Measurements from ENCODE around the gene RAB40B.

The RAB40B gene

GRCh38 chr17:82699551-82699950 is 1.1 kb upstream of the RAB40B start:
- Histone ChIP-seq H3K79me1 (ENCODE audit: low read length) (no peaks in the 10 kb centered on the region), H2AK5ac (ENCODE audit: low read length) (no peak overlapping the region), H3K4me3 (ENCODE audit: low read length) (no peak overlapping the region), H3K56ac (ENCODE audit: low read length) (no peak overlapping the region), H4K5ac (ENCODE audit: low read length) (no peak overlapping the region), H3K4ac (ENCODE audit: low read depth, low read length) (no peak overlapping the region), H3K4me2 (ENCODE audit: low read length) (no peak overlapping the region), H4K8ac (ENCODE audit: low read depth, low read length) (no peak overlapping the region), H2BK120ac (ENCODE audit: low read depth, low read length) (no peak overlapping the region), H3K27me3 (ENCODE audit: insufficient read depth, low read length, poor library complexity) (peaks cover 16% of the 10 kb centered on the region), H3K4me1 (ENCODE audit: control insufficient read depth, low read depth, low read length) (no peaks in the 10 kb centered on the region), H3K23ac (ENCODE audit: low read length) (no peak overlapping the region), H3K27ac (ENCODE audit: low read depth, low read length) (no peak overlapping the region), H3K36me3 (ENCODE audit: control insufficient read depth, insufficient read depth, low read length) (no peaks in the 10 kb centered on the region), H2BK15ac (replicated peaks; ENCODE audit: low read depth) (no peak overlapping the region), H2BK5ac (ENCODE audit: low read length) (no peak overlapping the region), H3K9ac (ENCODE audit: low read length) (no peak overlapping the region), H3K79me2 (ENCODE audit: control insufficient read depth, insufficient read depth, low read length) (no peaks in the 10 kb centered on the region), H3K18ac (ENCODE audit: low read length) (no peak overlapping the region)
- DNase-seq, result no peak
- no CpG with 5 or more reads among the region's 13 CpGs for WGBS (ENCODE audit: extremely low coverage, insufficient coverage, low lambda C conversion rate)

- peak overlapping the region; percentile 42 for H3K4me3 ChIP-seq (ENCODE audit: low read length)
- no peak for DNase-seq
- no CpG with 5 or more reads among the region's 45 CpGs for WGBS (ENCODE audit: extremely low coverage, insufficient coverage, low lambda C conversion rate)
- no peak overlapping the region for H3K18ac ChIP-seq (ENCODE audit: low read length)
- no peaks in the 10 kb centered on the region for H3K79me2 ChIP-seq (ENCODE audit: control insufficient read depth, insufficient read depth, low read length)
- H2BK15ac ChIP-seq (replicated peaks; ENCODE audit: low read depth), result no peak overlapping the region
- no peaks in the 10 kb centered on the region for H3K79me1 ChIP-seq (ENCODE audit: low read length)
- no peak overlapping the region for H4K8ac ChIP-seq (ENCODE audit: low read depth, low read length)
- no peaks in the 10 kb centered on the region for H3K4me1 ChIP-seq (ENCODE audit: control insufficient read depth, low read depth, low read length)
- H3K9ac ChIP-seq (ENCODE audit: low read length), result no peak overlapping the region
- H3K36me3 ChIP-seq (ENCODE audit: control insufficient read depth, insufficient read depth, low read length), result no peaks in the 10 kb centered on the region
- H3K56ac ChIP-seq (ENCODE audit: low read length), result no peak overlapping the region
- no peak overlapping the region for H3K27ac ChIP-seq (ENCODE audit: low read depth, low read length)
- H3K27me3 ChIP-seq (ENCODE audit: insufficient read depth, low read length, poor library complexity), result peaks cover 16% of the 10 kb centered on the region
- H2AK5ac ChIP-seq (ENCODE audit: low read length), result no peak overlapping the region
- H4K5ac ChIP-seq (ENCODE audit: low read length), result no peak overlapping the region
- H2BK120ac ChIP-seq (ENCODE audit: low read depth, low read length), result no peak overlapping the region
- no peak overlapping the region for H3K23ac ChIP-seq (ENCODE audit: low read length)
- H3K4me2 ChIP-seq (ENCODE audit: low read length), result peak overlapping the region; percentile 74
- no peak overlapping the region for H3K4ac ChIP-seq (ENCODE audit: low read depth, low read length)
- H2BK5ac ChIP-seq (ENCODE audit: low read length), result no peak overlapping the region
Observed at GRCh38 chr17:82698974-82699442, 510 bp upstream of the RAB40B start.

GRCh38 chr17:82697808-82698064 is 762 bp downstream of the RAB40B start:
- H3K4ac ChIP-seq (ENCODE audit: low read depth, low read length), result no peak overlapping the region
- H3K36me3 ChIP-seq (ENCODE audit: control insufficient read depth, insufficient read depth, low read length), result no peaks in the 10 kb centered on the region
- no peak for DNase-seq
- no peak overlapping the region for H3K18ac ChIP-seq (ENCODE audit: low read length)
- H3K4me1 ChIP-seq (ENCODE audit: control insufficient read depth, low read depth, low read length), result no peaks in the 10 kb centered on the region
- H3K27me3 ChIP-seq (ENCODE audit: insufficient read depth, low read length, poor library complexity), result peaks cover 16% of the 10 kb centered on the region
- WGBS (ENCODE audit: extremely low coverage, insufficient coverage, low lambda C conversion rate), result no CpG with 5 or more reads among the region's 32 CpGs
- H2BK120ac ChIP-seq (ENCODE audit: low read depth, low read length), result no peak overlapping the region
- no peak overlapping the region for H4K8ac ChIP-seq (ENCODE audit: low read depth, low read length)
- no peak overlapping the region for H3K4me3 ChIP-seq (ENCODE audit: low read length)
- no peak overlapping the region for H2BK15ac ChIP-seq (replicated peaks; ENCODE audit: low read depth)
- H3K4me2 ChIP-seq (ENCODE audit: low read length), result peak overlapping the region; percentile 11
- no peak overlapping the region for H4K5ac ChIP-seq (ENCODE audit: low read length)
- no peak overlapping the region for H2AK5ac ChIP-seq (ENCODE audit: low read length)
- H3K9ac ChIP-seq (ENCODE audit: low read length), result no peak overlapping the region
- H3K23ac ChIP-seq (ENCODE audit: low read length), result no peak overlapping the region
- no peak overlapping the region for H3K56ac ChIP-seq (ENCODE audit: low read length)
- H3K79me2 ChIP-seq (ENCODE audit: control insufficient read depth, insufficient read depth, low read length), result no peaks in the 10 kb centered on the region
- no peaks in the 10 kb centered on the region for H3K79me1 ChIP-seq (ENCODE audit: low read length)
- no peak overlapping the region for H2BK5ac ChIP-seq (ENCODE audit: low read length)
- no peak overlapping the region for H3K27ac ChIP-seq (ENCODE audit: low read depth, low read length)

GRCh38 chr17:82696916-82697807 is 1.3 kb downstream of the RAB40B start:
- Histone ChIP-seq H3K18ac (ENCODE audit: low read length) (no peak overlapping the region), H3K27ac (ENCODE audit: low read depth, low read length) (no peak overlapping the region), H3K56ac (ENCODE audit: low read length) (no peak overlapping the region), H2AK5ac (ENCODE audit: low read length) (no peak overlapping the region), H4K8ac (ENCODE audit: low read depth, low read length) (no peak overlapping the region), H4K5ac (ENCODE audit: low read length) (no peak overlapping the region), H3K4me3 (ENCODE audit: low read length) (no peak overlapping the region), H3K4me1 (ENCODE audit: control insufficient read depth, low read depth, low read length) (no peaks in the 10 kb centered on the region), H3K4me2 (ENCODE audit: low read length) (peak overlapping the region; percentile 11), H3K4ac (ENCODE audit: low read depth, low read length) (no peak overlapping the region), H3K9ac (ENCODE audit: low read length) (no peak overlapping the region), H2BK120ac (ENCODE audit: low read depth, low read length) (no peak overlapping the region), H2BK5ac (ENCODE audit: low read length) (no peak overlapping the region), H3K36me3 (ENCODE audit: control insufficient read depth, insufficient read depth, low read length) (no peaks in the 10 kb centered on the region), H3K27me3 (ENCODE audit: insufficient read depth, low read length, poor library complexity) (peaks cover 16% of the 10 kb centered on the region), H2BK15ac (replicated peaks; ENCODE audit: low read depth) (no peak overlapping the region), H3K23ac (ENCODE audit: low read length) (no peak overlapping the region), H3K79me2 (ENCODE audit: control insufficient read depth, insufficient read depth, low read length) (no peaks in the 10 kb centered on the region), H3K79me1 (ENCODE audit: low read length) (no peaks in the 10 kb centered on the region)
- WGBS (ENCODE audit: extremely low coverage, insufficient coverage, low lambda C conversion rate), result no CpG with 5 or more reads among the region's 48 CpGs
- DNase-seq, result no peak

GRCh38 chr17:82696259-82696658 is 2.2 kb downstream of the RAB40B start:
- no CpG with 5 or more reads among the region's 17 CpGs for WGBS (ENCODE audit: extremely low coverage, insufficient coverage, low lambda C conversion rate)

GRCh38 chr17:82694647-82695046 is 3.9 kb downstream of the RAB40B start:
- H3K4me3 ChIP-seq (ENCODE audit: low read length), result no peak overlapping the region
- H3K56ac ChIP-seq (ENCODE audit: low read length), result no peak overlapping the region

More at GRCh38 chr17:82696259-82696658, 2.2 kb downstream of the RAB40B start:
- Histone ChIP-seq H3K4me2 (ENCODE audit: low read length) (no peak overlapping the region), H3K27ac (ENCODE audit: low read depth, low read length) (no peak overlapping the region), H3K79me1 (ENCODE audit: low read length) (no peaks in the 10 kb centered on the region), H3K36me3 (ENCODE audit: control insufficient read depth, insufficient read depth, low read length) (no peaks in the 10 kb centered on the region), H2BK120ac (ENCODE audit: low read depth, low read length) (no peak overlapping the region), H2BK5ac (ENCODE audit: low read length) (no peak overlapping the region), H3K9ac (ENCODE audit: low read length) (no peak overlapping the region), H3K79me2 (ENCODE audit: control insufficient read depth, insufficient read depth, low read length) (no peaks in the 10 kb centered on the region), H3K56ac (ENCODE audit: low read length) (no peak overlapping the region), H3K18ac (ENCODE audit: low read length) (no peak overlapping the region), H3K4me1 (ENCODE audit: control insufficient read depth, low read depth, low read length) (no peaks in the 10 kb centered on the region), H2BK15ac (replicated peaks; ENCODE audit: low read depth) (no peak overlapping the region), H3K23ac (ENCODE audit: low read length) (no peak overlapping the region), H4K8ac (ENCODE audit: low read depth, low read length) (no peak overlapping the region), H2AK5ac (ENCODE audit: low read length) (no peak overlapping the region), H3K4me3 (ENCODE audit: low read length) (no peak overlapping the region), H3K4ac (ENCODE audit: low read depth, low read length) (no peak overlapping the region), H4K5ac (ENCODE audit: low read length) (no peak overlapping the region), H3K27me3 (ENCODE audit: insufficient read depth, low read length, poor library complexity) (peaks cover 16% of the 10 kb centered on the region)
- DNase-seq, result no peak

More at GRCh38 chr17:82694647-82695046, 3.9 kb downstream of the RAB40B start:
- Histone ChIP-seq H3K23ac (ENCODE audit: low read length) (no peak overlapping the region), H3K18ac (ENCODE audit: low read length) (no peak overlapping the region), H3K79me2 (ENCODE audit: control insufficient read depth, insufficient read depth, low read length) (no peaks in the 10 kb centered on the region), H3K4me2 (ENCODE audit: low read length) (no peak overlapping the region), H3K4ac (ENCODE audit: low read depth, low read length) (no peak overlapping the region), H3K27me3 (ENCODE audit: insufficient read depth, low read length, poor library complexity) (peaks cover 16% of the 10 kb centered on the region), H3K4me1 (ENCODE audit: control insufficient read depth, low read depth, low read length) (no peaks in the 10 kb centered on the region), H2BK15ac (replicated peaks; ENCODE audit: low read depth) (no peak overlapping the region), H4K8ac (ENCODE audit: low read depth, low read length) (no peak overlapping the region), H3K27ac (ENCODE audit: low read depth, low read length) (no peak overlapping the region), H2AK5ac (ENCODE audit: low read length) (no peak overlapping the region), H2BK120ac (ENCODE audit: low read depth, low read length) (no peak overlapping the region), H3K9ac (ENCODE audit: low read length) (no peak overlapping the region), H3K79me1 (ENCODE audit: low read length) (no peaks in the 10 kb centered on the region), H2BK5ac (ENCODE audit: low read length) (no peak overlapping the region), H4K5ac (ENCODE audit: low read length) (no peak overlapping the region), H3K36me3 (ENCODE audit: control insufficient read depth, insufficient read depth, low read length) (no peaks in the 10 kb centered on the region)
- no CpG with 5 or more reads among the region's 2 CpGs for WGBS (ENCODE audit: extremely low coverage, insufficient coverage, low lambda C conversion rate)
- no peak for DNase-seq
